Trophoblast cell (in vitro differentiated cells and primary cell): ENCODE results near the gene FGD5.

Source experiments
- DNase-seq, 2 donors: peaks; one replicate each; pipeline ENCODE4 v3.0.0-alpha.2; 2016
- H2AFZ ChIP-seq: 2 replicates; pipeline ENCODE4 v1.6.1; 2013; ENCODE audit warnings: low read length, moderate library complexity, mild to moderate bottlenecking; ENCODE audit not compliant: insufficient read depth, poor library complexity
- H2AK5ac ChIP-seq: 2 replicates; pipeline ENCODE4 v1.6.1; 2013; ENCODE audit warnings: mild to moderate bottlenecking, low read length
- H2BK120ac ChIP-seq: 2 replicates; pipeline ENCODE4 v1.6.1; 2013; ENCODE audit warnings: low read length, mild to moderate bottlenecking, moderate library complexity; ENCODE audit not compliant: insufficient read depth, poor library complexity
- H2BK12ac ChIP-seq: 2 replicates; pipeline ENCODE4 v1.6.1; 2013; ENCODE audit warnings: mild to moderate bottlenecking, low read length, moderate library complexity
- H2BK5ac ChIP-seq: 2 replicates; pipeline ENCODE4 v1.6.1; 2013; ENCODE audit warnings: low read length, low read depth, moderate library complexity, mild to moderate bottlenecking; ENCODE audit not compliant: poor library complexity
- H3K14ac ChIP-seq: 2 replicates; pipeline ENCODE4 v1.6.1; 2013; ENCODE audit warnings: mild to moderate bottlenecking, low read length
- H3K18ac ChIP-seq: 2 replicates; pipeline ENCODE4 v1.6.1; 2013; ENCODE audit warnings: mild to moderate bottlenecking, low read length
- H3K23ac ChIP-seq: 2 replicates; pipeline ENCODE4 v1.6.1; 2013; ENCODE audit warnings: low read length
- H3K27ac ChIP-seq: 2 replicates; pipeline ENCODE4 v1.5.1; 2013; ENCODE audit warnings: low read depth, mild to moderate bottlenecking, inconsistent platforms, low read length, moderate library complexity
- H3K27me3 ChIP-seq: 2 replicates; pipeline ENCODE4 v1.6.1; 2013; ENCODE audit warnings: inconsistent platforms, mild to moderate bottlenecking, low read length, moderate library complexity; ENCODE audit not compliant: insufficient read depth
- H3K36me3 ChIP-seq, 2 experiments: 1 replicate in 1 of 2; 2 replicates in 1 of 2; pipeline ENCODE4 v1.6.1; 2013; ENCODE audit warnings: low read length in 2 of 2, mild to moderate bottlenecking in 2 of 2, moderate library complexity in 1 of 2; ENCODE audit not compliant: insufficient read depth in 2 of 2, control insufficient read depth in 1 of 2
- H3K4ac ChIP-seq: 2 replicates; pipeline ENCODE4 v1.6.1; 2013; ENCODE audit warnings: low read depth, mild to moderate bottlenecking, low read length, moderate library complexity
- H3K4me1 ChIP-seq, 2 experiments: 1 replicate in 1 of 2; 2 replicates in 1 of 2; pipeline ENCODE4 v1.6.1; 2013; ENCODE audit warnings: low read length in 2 of 2, mild to moderate bottlenecking in 2 of 2, moderate library complexity in 1 of 2; ENCODE audit not compliant: insufficient read depth in 2 of 2, control insufficient read depth in 1 of 2
- H3K4me2 ChIP-seq: 2 replicates; pipeline ENCODE4 v1.6.1; 2013; ENCODE audit warnings: inconsistent platforms, mild to moderate bottlenecking, low read length, moderate library complexity
- H3K4me3 ChIP-seq: 2 replicates; pipeline ENCODE4 v1.5.1; 2013; ENCODE audit warnings: mild to moderate bottlenecking, low read depth, low read length, inconsistent platforms
- H3K79me1 ChIP-seq: one replicate; pipeline ENCODE4 v1.6.1; 2013; ENCODE audit warnings: low read length
- H3K79me2 ChIP-seq: 2 replicates; pipeline ENCODE4 v1.6.1; 2013; ENCODE audit warnings: low read length, mild to moderate bottlenecking; ENCODE audit not compliant: control insufficient read depth, insufficient read depth, poor library complexity
- H3K9ac ChIP-seq: 2 replicates; pipeline ENCODE4 v1.6.1; 2013; ENCODE audit warnings: mild to moderate bottlenecking, low read length
- H3K9me3 ChIP-seq: 2 replicates; pipeline ENCODE4 v1.6.1; 2013; ENCODE audit warnings: low read depth, mild to moderate bottlenecking, control low read depth, inconsistent platforms, low read length; ENCODE audit not compliant: insufficient read depth
- H4K12ac ChIP-seq: 2 replicates; pipeline ENCODE4 v1.6.1; 2013; ENCODE audit warnings: low read depth, mild to moderate bottlenecking, low read length, moderate library complexity
- H4K8ac ChIP-seq: 2 replicates; pipeline ENCODE4 v1.6.1; 2013; ENCODE audit warnings: low read depth, mild to moderate bottlenecking, low read length, moderate library complexity
- H4K91ac ChIP-seq: one replicate; pipeline ENCODE4 v1.6.1; 2013; ENCODE audit warnings: low read depth, mild to moderate bottlenecking, low read length, moderate library complexity
- WGBS: extraction: QIAGEN DNeasy Blood & Tissue Kit; methylation state at CpG from one replicate; pipeline ENCODE4 v1.1.7; 2013; ENCODE audit warnings: missing lambda C conversion rate; ENCODE audit not compliant: insufficient read length, insufficient coverage; ENCODE audit errors: extremely low coverage; 5-methylcytosine and 5-hydroxymethylcytosine counted together

The FGD5 gene

GRCh38 chr3:14935592-14936345 lies 117.0 kb downstream of the FGD5 start:
- Histone ChIP-seq H3K79me2 (no peaks in the 10 kb centered on the region), H3K14ac (no peak overlapping the region), H3K4me2 (no peak overlapping the region), H3K18ac (no peak overlapping the region), H3K23ac (no peak overlapping the region), H2AFZ (no peak overlapping the region), H3K36me3 (peaks cover 2% of the 10 kb centered on the region in 2 experiments), H3K79me1 (no peaks in the 10 kb centered on the region), H2BK12ac (no peak overlapping the region), H3K9ac (no peak overlapping the region), H3K9me3 (no peaks in the 10 kb centered on the region), H4K12ac (no peak overlapping the region), H3K27ac (no peak overlapping the region), H2BK120ac (no peak overlapping the region), H3K4ac (no peak overlapping the region), H4K8ac (no peak overlapping the region), H3K4me1 (peaks cover 0 to 2% of the 10 kb centered on the region in 2 experiments), H2BK5ac (no peak overlapping the region), H4K91ac (no peak overlapping the region), H3K27me3 (no peaks in the 10 kb centered on the region), H2AK5ac (no peak overlapping the region), H3K4me3 (no peak overlapping the region)
- no CpG with 5 or more reads among the region's 6 CpGs for WGBS
- DNase-seq, result no peak

GRCh38 chr3:14938954-14939353 lies 120.2 kb downstream of the FGD5 start:
- H2BK12ac ChIP-seq, result no peak overlapping the region
- H3K36me3 ChIP-seq, result peaks cover 0 to 9% of the 10 kb centered on the region in 2 experiments
- H2AK5ac ChIP-seq, result no peak overlapping the region
- no peak overlapping the region for H3K4me3 ChIP-seq
- no peak overlapping the region for H2BK120ac ChIP-seq
- no peaks in the 10 kb centered on the region for H3K4me1 ChIP-seq
- H3K9ac ChIP-seq, result no peak overlapping the region
- H2AFZ ChIP-seq, result no peak overlapping the region
- H3K27ac ChIP-seq, result no peak overlapping the region
- H4K8ac ChIP-seq, result no peak overlapping the region
- no peak overlapping the region for H4K91ac ChIP-seq
- H3K27me3 ChIP-seq, result no peaks in the 10 kb centered on the region
- H3K18ac ChIP-seq, result no peak overlapping the region
- H3K4me2 ChIP-seq, result no peak overlapping the region
- no CpG with 5 or more reads among the region's 4 CpGs for WGBS
- no peaks in the 10 kb centered on the region for H3K79me2 ChIP-seq
- no peaks in the 10 kb centered on the region for H3K9me3 ChIP-seq
- no peak overlapping the region for H3K14ac ChIP-seq
- H4K12ac ChIP-seq, result no peak overlapping the region
- DNase-seq, result no peak
- no peaks in the 10 kb centered on the region for H3K79me1 ChIP-seq
- no peak overlapping the region for H3K23ac ChIP-seq
- no peak overlapping the region for H2BK5ac ChIP-seq
- H3K4ac ChIP-seq, result no peak overlapping the region

- WGBS, result no CpG with 5 or more reads among the region's 1 CpG
- Histone ChIP-seq H2AFZ (no peak overlapping the region), H3K4me1 (no peaks in the 10 kb centered on the region), H3K9ac (no peak overlapping the region), H3K9me3 (no peaks in the 10 kb centered on the region), H3K14ac (no peak overlapping the region), H3K27ac (no peak overlapping the region), H3K36me3 (peaks cover 8 to 16% of the 10 kb centered on the region in 2 experiments), H3K4ac (no peak overlapping the region), H2BK120ac (no peak overlapping the region), H3K27me3 (no peaks in the 10 kb centered on the region), H2BK12ac (no peak overlapping the region), H3K4me2 (no peak overlapping the region), H2AK5ac (no peak overlapping the region), H4K91ac (no peak overlapping the region), H3K23ac (no peak overlapping the region), H3K4me3 (no peak overlapping the region), H2BK5ac (no peak overlapping the region), H3K79me1 (peaks cover under 1% of the 10 kb centered on the region), H4K8ac (no peak overlapping the region), H3K79me2 (no peaks in the 10 kb centered on the region), H3K18ac (no peak overlapping the region), H4K12ac (no peak overlapping the region)
- DNase-seq, result no peak
Measured at GRCh38 chr3:14941871-14942270, 123.1 kb downstream of the FGD5 start.

GRCh38 chr3:14943042-14943441 lies 124.3 kb downstream of the FGD5 start:
- H3K4me3 ChIP-seq, result no peak overlapping the region
- peaks cover 9% of the 10 kb centered on the region for H3K79me1 ChIP-seq
- H3K18ac ChIP-seq, result no peak overlapping the region
- no peak overlapping the region for H3K9ac ChIP-seq
- no peak overlapping the region for H2BK120ac ChIP-seq
- H3K9me3 ChIP-seq, result no peaks in the 10 kb centered on the region
- H3K36me3 ChIP-seq, result peaks cover 8 to 16% of the 10 kb centered on the region in 2 experiments
- H3K27me3 ChIP-seq, result no peaks in the 10 kb centered on the region
- H3K4ac ChIP-seq, result no peak overlapping the region
- H3K14ac ChIP-seq, result no peak overlapping the region
- no peak overlapping the region for H3K4me2 ChIP-seq
- H2AK5ac ChIP-seq, result no peak overlapping the region
- DNase-seq, result no peak
- no peak overlapping the region for H3K27ac ChIP-seq
- H4K91ac ChIP-seq, result no peak overlapping the region
- no peak overlapping the region for H2AFZ ChIP-seq
- H3K4me1 ChIP-seq, result no peaks in the 10 kb centered on the region
- H2BK5ac ChIP-seq, result no peak overlapping the region
- no peak overlapping the region for H3K23ac ChIP-seq
- H2BK12ac ChIP-seq, result no peak overlapping the region
- H4K8ac ChIP-seq, result no peak overlapping the region
- peaks cover 6% of the 10 kb centered on the region for H3K79me2 ChIP-seq
- no peak overlapping the region for H4K12ac ChIP-seq
